Gastroesophageal sphincter (tissue), 3 donors: ENCODE measurements around the gene BUD31.
A peak's percentile ranks its signal among the peaks of the same experiment; 100 is the strongest.

Experiments used
- EP300 ChIP-seq: sonication (generic); formaldehyde crosslinking; IDR thresholded peaks from one replicate; pipeline ENCODE4 v1.6.1; 2017; ENCODE audit warnings: antibody characterized with exemption, mild to moderate bottlenecking
- POLR2A ChIP-seq, 2 donors: fragments of 450-650 bp; IDR thresholded peaks; one replicate each; pipeline ENCODE4 v1.6.1; 2017; ENCODE audit warnings: antibody characterized with exemption in 2 of 2, mild to moderate bottlenecking in 2 of 2, moderate library complexity in 1 of 2
- POLR2AphosphoS5 ChIP-seq: sonication (generic); formaldehyde crosslinking; IDR thresholded peaks from one replicate; pipeline ENCODE4 v1.6.1; 2017; ENCODE audit warnings: antibody characterized with exemption
- TF ChIP-seq, protein P1 (sequence below), 4 experiments: fragments of 200-600 bp in 2 of 4; fragments of 450-650 bp in 2 of 4; sonication (generic) in 1 of 4; IDR thresholded peaks; one replicate each; pipeline ENCODE4 v1.5.1; 2017 to 2019; ENCODE audit warnings: antibody characterized with exemption in 4 of 4, mild to moderate bottlenecking in 2 of 4, moderate library complexity in 2 of 4

GRCh38 chr7:99365318-99366141 lies 43.2 kb upstream of the BUD31 start:
- TF ChIP-seq, protein P1, sequence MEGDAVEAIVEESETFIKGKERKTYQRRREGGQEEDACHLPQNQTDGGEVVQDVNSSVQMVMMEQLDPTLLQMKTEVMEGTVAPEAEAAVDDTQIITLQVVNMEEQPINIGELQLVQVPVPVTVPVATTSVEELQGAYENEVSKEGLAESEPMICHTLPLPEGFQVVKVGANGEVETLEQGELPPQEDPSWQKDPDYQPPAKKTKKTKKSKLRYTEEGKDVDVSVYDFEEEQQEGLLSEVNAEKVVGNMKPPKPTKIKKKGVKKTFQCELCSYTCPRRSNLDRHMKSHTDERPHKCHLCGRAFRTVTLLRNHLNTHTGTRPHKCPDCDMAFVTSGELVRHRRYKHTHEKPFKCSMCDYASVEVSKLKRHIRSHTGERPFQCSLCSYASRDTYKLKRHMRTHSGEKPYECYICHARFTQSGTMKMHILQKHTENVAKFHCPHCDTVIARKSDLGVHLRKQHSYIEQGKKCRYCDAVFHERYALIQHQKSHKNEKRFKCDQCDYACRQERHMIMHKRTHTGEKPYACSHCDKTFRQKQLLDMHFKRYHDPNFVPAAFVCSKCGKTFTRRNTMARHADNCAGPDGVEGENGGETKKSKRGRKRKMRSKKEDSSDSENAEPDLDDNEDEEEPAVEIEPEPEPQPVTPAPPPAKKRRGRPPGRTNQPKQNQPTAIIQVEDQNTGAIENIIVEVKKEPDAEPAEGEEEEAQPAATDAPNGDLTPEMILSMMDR (IDR thresholded peaks at IDR 0.05), result peak in 2 of 4 experiments; percentile 42 to 62
- TF ChIP-seq POLR2AphosphoS5 (no peak), POLR2A (IDR thresholded peaks at IDR 0.05) (no peak), EP300 (no peak)
